Lower leg skin (tissue), 4 donors: ENCODE results near the gene ADGRL1. TPM values are rescaled to one million over a fixed set of nuclear protein-coding genes. Genes with fewer than 3 reads are reported as not detected.
A peak's percentile ranks its signal among the peaks of the same experiment; 100 is the strongest.

ENCODE experiments used
- DNase-seq, 2 donors: peaks; one replicate each; pipeline ENCODE4 v3.0.0-alpha.2; 2019; ENCODE audit warnings: low spot score in 2 of 2
- H3K4me3 ChIP-seq: fragments of 200-600 bp; sonication (generic); 2 replicates; pipeline ENCODE4 v1.5.1; 2017; ENCODE audit warnings: mild to moderate bottlenecking, low read depth; ENCODE audit not compliant: poor library complexity, severe bottlenecking
- POLR2A ChIP-seq, 2 donors: fragments of 450-650 bp; IDR thresholded peaks; one replicate each; pipeline ENCODE4 v1.6.1; 2016 to 2017; ENCODE audit warnings: antibody characterized with exemption in 2 of 2, mild to moderate bottlenecking in 1 of 2, moderate library complexity in 1 of 2
- WGBS, 2 donors: methylation state at CpG; one replicate each; pipeline ENCODE4 v1.1.5; 2018; 5-methylcytosine and 5-hydroxymethylcytosine counted together
- intact Hi-C: fragments of 100-400 bp; cut with DNase I; formaldehyde crosslinking; loops from one replicate; pipeline ENCODE4 v1.15.0; 2023; ENCODE audit warnings: low total_unique reads
- total RNA-seq, 4 donors: library from RNA; depleted of rRNA; stranded (reverse); fragments of >200 nt; gene quantifications; one replicate each; pipeline ENCODE4 v1.1.0, GENCODE V29; 2016
- TF ChIP-seq, protein P1 (sequence below), 3 donors: fragments of 450-650 bp; IDR thresholded peaks; one replicate each; pipeline ENCODE4 v1.5.1; 2016; ENCODE audit warnings: antibody characterized with exemption in 3 of 3, mild to moderate bottlenecking in 3 of 3, moderate library complexity in 2 of 3

The ADGRL1 gene
- total RNA-seq, 4 donors from 2014 or later, result 27.6 to 37.7 (median 29.8) TPM

DNA sequence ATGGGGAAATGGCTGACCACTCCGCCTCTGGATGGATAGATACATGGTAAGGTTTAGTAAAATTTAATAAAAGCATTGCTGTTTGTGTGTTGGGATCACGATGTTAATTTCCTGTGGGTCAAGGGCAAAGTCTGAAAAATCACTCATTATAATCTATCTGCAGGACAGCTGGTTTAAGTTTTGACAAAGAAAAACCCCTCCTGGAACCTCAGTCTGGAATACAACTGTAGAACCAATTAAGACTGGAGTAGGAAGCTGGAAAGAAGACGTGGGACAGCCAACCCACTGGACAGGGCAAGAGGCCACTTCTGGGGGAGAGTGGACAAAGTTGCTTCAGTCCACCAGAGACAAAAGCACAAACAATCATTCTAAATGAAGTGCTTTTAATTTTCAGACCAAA, 86.8 kb downstream of the ADGRL1 start:
- DNase-seq, result no peak
- TF ChIP-seq, protein P1, sequence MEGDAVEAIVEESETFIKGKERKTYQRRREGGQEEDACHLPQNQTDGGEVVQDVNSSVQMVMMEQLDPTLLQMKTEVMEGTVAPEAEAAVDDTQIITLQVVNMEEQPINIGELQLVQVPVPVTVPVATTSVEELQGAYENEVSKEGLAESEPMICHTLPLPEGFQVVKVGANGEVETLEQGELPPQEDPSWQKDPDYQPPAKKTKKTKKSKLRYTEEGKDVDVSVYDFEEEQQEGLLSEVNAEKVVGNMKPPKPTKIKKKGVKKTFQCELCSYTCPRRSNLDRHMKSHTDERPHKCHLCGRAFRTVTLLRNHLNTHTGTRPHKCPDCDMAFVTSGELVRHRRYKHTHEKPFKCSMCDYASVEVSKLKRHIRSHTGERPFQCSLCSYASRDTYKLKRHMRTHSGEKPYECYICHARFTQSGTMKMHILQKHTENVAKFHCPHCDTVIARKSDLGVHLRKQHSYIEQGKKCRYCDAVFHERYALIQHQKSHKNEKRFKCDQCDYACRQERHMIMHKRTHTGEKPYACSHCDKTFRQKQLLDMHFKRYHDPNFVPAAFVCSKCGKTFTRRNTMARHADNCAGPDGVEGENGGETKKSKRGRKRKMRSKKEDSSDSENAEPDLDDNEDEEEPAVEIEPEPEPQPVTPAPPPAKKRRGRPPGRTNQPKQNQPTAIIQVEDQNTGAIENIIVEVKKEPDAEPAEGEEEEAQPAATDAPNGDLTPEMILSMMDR (IDR thresholded peaks at IDR 0.05), result no peak
- TF ChIP-seq POLR2A (IDR thresholded peaks at IDR 0.05), result no peak
- no peak overlapping the region for H3K4me3 ChIP-seq
- intact Hi-C loops, result no loop called here
- WGBS, 2 donors, result 48 to 52% methylated on average over 3 of the region's 3 CpGs

GRCh38 chr19:14118165-14119051, 87.6 kb downstream of the ADGRL1 start:
- 1 to 4% methylated on average over 17 to 22 of the region's 61 CpGs for WGBS, 2 donors
- TF ChIP-seq, protein P1 (IDR thresholded peaks at IDR 0.05), result no peak
- TF ChIP-seq POLR2A (IDR thresholded peaks at IDR 0.05), result peak in 1 of 2 donors; percentile 4
- intact Hi-C loops, result no loop called here

DNA sequence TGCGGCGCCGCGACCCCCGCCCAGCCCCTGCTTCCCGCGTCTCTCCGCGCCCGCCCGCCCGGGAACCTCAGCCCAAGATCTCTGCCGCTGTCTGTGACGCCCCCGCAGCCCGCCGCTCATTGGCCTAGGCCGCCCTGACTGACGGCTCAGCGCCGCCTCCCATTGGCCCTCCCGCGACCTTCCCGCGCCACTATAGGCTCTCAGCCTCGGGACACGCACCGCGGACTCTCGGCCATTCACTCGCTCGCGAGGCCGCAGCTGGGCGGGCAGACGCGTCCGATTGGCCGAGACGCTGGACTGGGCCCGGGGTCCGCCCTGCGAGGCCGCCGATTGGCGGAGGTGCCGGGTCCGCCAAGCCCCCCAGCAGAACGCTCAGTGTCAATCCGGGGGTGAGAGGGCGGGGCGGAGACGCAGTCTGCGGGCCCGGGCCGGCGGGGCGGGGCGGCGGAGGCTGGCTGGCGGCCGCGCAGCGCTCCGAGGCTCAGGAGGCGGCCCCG, 88.3 kb downstream of the ADGRL1 start, which contains the start of gene PRKACA:
PRKACA (minus strand) TSS at position 95 of the 497 bp plus-strand sequence. CDS start 215 bp downstream, outside the sequence.
- peak within 1 kb of the TSS; percentile 95 for H3K4me3 ChIP-seq
- peak; percentile 97 to 100 for DNase-seq
- TF ChIP-seq, protein P1 (IDR thresholded peaks at IDR 0.05), result peak in 1 of 3 donors; percentile 40
- TF ChIP-seq POLR2A (IDR thresholded peaks at IDR 0.05), result no peak
- WGBS, 2 donors, result 0 to 1% methylated on average over 17 to 19 of the region's 67 CpGs
- intact Hi-C loops, result no loop called here

More at GRCh38 chr19:14118165-14119051, 87.6 kb downstream of the ADGRL1 start:
- peak overlapping the region; percentile 36 for H3K4me3 ChIP-seq
- DNase-seq, result peak; percentile 89 to 98

DNA sequence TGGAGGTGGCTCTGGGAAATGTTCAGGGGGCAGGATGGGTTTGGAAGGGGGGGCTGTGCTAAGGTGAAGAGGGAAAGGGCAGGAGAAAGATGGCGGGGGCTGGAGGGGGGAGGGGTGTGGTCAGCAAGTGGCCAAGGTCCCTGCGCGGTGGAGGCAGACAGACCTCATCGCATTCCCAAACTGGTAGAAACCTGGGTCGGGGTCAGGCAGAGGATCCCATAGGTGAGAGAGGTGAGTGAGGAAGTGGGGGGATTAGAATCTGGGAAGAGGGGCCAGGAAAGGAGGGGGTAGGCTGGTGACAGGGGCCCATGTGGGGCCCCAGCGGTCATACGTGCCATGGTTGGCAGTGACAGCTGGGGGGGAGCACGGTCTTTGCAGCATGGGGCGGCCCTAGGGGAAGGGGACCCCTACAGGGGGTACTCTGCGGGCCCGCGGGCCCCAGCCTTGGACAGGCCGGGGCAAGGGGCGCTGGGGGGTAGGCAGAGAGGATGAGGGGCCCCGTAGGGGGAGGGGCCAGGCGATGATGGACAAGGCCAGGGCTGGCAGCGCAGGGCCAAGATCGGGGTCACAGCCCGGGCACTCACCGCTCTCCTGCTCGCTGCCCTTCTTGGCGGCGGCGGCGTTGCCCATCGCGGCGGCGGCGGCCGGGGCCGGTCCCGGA, 88.9 kb downstream of the ADGRL1 start:
- peak overlapping the region; percentile 95 for H3K4me3 ChIP-seq
- DNase-seq, result peak in 1 of 2 donors; percentile 88
- 0 to 1% methylated on average over 16 to 22 of the region's 33 CpGs for WGBS, 2 donors
- TF ChIP-seq, protein P1 (IDR thresholded peaks at IDR 0.05), result no peak
- no peak for TF ChIP-seq POLR2A (IDR thresholded peaks at IDR 0.05)
- intact Hi-C loops, result no loop called here

DNA sequence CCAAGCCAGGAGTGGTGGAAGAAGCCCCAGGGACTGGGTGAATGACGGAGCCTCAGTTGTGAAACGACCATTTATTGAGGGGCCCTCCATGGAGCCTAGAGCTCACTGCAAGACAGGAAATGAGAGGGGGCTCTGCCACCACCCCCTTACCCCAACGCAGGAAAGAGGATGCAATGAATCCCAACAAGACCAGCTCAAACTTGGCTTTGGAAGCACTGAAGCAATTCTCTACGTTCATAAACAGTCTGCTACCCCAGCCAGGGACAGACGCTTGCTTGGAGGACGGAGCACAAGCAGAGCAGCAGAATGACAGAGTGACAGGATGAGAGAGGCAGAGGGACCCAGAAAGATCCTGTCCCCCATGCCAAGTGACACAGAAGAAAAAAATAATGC, 89.4 kb downstream of the ADGRL1 start:
- 5 to 8% methylated on average over 6 of the region's 6 CpGs for WGBS, 2 donors
- intact Hi-C loops, result no loop called here
- TF ChIP-seq POLR2A (IDR thresholded peaks at IDR 0.05), result no peak
- TF ChIP-seq, protein P1 (IDR thresholded peaks at IDR 0.05), result no peak

More for the DNA sequence above, 89.4 kb downstream of the ADGRL1 start:
- no peak for DNase-seq
- H3K4me3 ChIP-seq, result peak overlapping the region; percentile 95
